ENCODE measurements around the gene CAPN14. TPM values are rescaled to one million over a fixed set of nuclear protein-coding genes. Genes with fewer than 3 reads are reported as not detected.

The CAPN14 gene
- total and polyA plus RNA-seq, 2 experiments from 2014 or later: 0.06 to 0.33 TPM

DNA sequence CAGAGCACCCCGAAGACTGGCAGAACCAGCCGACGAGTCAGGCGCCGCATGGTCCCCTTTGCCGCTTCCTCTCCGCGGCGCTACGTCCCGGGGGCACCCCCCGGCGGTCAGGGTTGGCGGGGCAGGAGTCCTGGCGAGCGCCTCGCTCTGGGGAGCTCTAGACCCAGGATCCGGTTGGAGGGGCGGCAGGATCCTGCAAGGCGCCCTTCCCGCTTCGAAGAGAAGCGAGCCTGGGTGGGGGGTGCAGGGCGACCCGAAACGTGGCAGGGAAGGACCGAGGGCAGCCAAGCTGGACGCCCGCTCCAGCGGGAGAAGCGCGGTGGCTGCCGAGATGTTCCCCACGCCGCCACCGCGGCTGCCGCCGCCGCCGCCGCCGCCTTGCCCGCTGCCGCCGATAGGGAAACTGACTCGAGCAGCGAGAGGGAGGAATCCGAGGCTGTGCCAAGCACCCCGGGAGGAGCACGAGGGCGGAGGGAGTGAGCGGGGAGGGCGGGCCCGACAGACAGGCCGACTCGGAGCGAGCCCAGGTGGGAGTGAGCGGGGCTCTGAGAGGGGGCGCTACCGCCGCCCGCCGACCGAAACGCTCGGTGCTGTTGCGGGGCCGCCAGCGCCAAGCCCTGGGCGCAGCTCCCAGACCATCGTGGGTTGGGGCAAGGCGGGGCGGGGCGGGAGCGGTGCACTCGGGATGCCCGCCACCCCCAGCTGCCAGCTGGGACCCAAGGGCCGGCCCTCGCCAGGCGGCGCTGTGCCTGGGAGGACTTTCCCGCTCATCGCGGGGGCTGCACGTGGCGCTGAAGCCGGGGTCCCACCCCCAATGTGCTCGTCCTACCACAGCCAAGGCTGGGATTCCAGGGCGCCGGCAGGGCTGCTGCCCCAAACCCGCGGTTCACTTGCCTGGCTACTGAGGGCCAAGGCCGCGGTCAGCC lies 79.0 kb downstream of the CAPN14 start, which contains the start of gene GALNT14:
TSS of gene GALNT14 (minus strand) at position 404 of the 926 bp plus-strand sequence. CDS start at position 50, 354 bp downstream.
- TF ChIP-seq, protein P1, sequence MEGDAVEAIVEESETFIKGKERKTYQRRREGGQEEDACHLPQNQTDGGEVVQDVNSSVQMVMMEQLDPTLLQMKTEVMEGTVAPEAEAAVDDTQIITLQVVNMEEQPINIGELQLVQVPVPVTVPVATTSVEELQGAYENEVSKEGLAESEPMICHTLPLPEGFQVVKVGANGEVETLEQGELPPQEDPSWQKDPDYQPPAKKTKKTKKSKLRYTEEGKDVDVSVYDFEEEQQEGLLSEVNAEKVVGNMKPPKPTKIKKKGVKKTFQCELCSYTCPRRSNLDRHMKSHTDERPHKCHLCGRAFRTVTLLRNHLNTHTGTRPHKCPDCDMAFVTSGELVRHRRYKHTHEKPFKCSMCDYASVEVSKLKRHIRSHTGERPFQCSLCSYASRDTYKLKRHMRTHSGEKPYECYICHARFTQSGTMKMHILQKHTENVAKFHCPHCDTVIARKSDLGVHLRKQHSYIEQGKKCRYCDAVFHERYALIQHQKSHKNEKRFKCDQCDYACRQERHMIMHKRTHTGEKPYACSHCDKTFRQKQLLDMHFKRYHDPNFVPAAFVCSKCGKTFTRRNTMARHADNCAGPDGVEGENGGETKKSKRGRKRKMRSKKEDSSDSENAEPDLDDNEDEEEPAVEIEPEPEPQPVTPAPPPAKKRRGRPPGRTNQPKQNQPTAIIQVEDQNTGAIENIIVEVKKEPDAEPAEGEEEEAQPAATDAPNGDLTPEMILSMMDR (IDR thresholded peaks at IDR 0.05; ENCODE audit: poor library complexity): peak; percentile 65
- no peak for TF ChIP-seq EZH2 (IDR thresholded peaks at IDR 0.05; ENCODE audit: borderline replicate concordance)
- Histone ChIP-seq H3K4me1 (ENCODE audit: insufficient read depth) (peaks cover 4% of the 10 kb centered on the region), H4K20me1 (ENCODE audit: insufficient read depth, poor library complexity, severe bottlenecking) (no peaks in the 10 kb centered on the region), H3K9me3 (ENCODE audit: low read depth) (no peaks in the 10 kb centered on the region), H2AFZ (peak within 1 kb of the TSS; percentile 91), H3K36me3 (replicated peaks; ENCODE audit: insufficient read depth, low read depth) (no peaks in the 10 kb centered on the region), H3K4me2 (peak within 1 kb of the TSS; percentile 99), H3K4me3 (peak within 1 kb of the TSS; percentile 49), H3K79me2 (no peaks in the 10 kb centered on the region), H3K27ac (no peak within 1 kb of the TSS), H3K9me2 (replicated peaks; ENCODE audit: insufficient read depth) (no peaks in the 10 kb centered on the region), H3K27me3 (peaks cover 86% of the 10 kb centered on the region)
- 2% methylated on average over 64 of the region's 95 CpGs for WGBS (ENCODE audit: low lambda C conversion rate, missing lambda C conversion rate)
- peak; percentile 81 for DNase-seq (ENCODE audit: low spot score)

GRCh38 chr2:31137211-31138036 lies 79.9 kb downstream of the CAPN14 start:
- peak overlapping the region; percentile 99 for H3K4me2 ChIP-seq
- peak; percentile 79 for TF ChIP-seq EZH2 (IDR thresholded peaks at IDR 0.05; ENCODE audit: borderline replicate concordance)
- TF ChIP-seq EZH2phosphoT487 (IDR thresholded peaks at IDR 0.05; ENCODE audit: low read depth, severe bottlenecking, unreplicated experiment): no peak
- TF ChIP-seq, protein P1 (IDR thresholded peaks at IDR 0.05; ENCODE audit: poor library complexity): peak; percentile 4

GRCh38 chr2:31136732-31137131 lies 80.6 kb downstream of the CAPN14 start:
- H3K9me2 ChIP-seq (replicated peaks; ENCODE audit: insufficient read depth): no peaks in the 10 kb centered on the region
- DNase-seq (ENCODE audit: low spot score): no peak
- no peak for TF ChIP-seq EZH2phosphoT487 (IDR thresholded peaks at IDR 0.05; ENCODE audit: low read depth, severe bottlenecking, unreplicated experiment)
- TF ChIP-seq, protein P1 (IDR thresholded peaks at IDR 0.05; ENCODE audit: poor library complexity): no peak
- TF ChIP-seq EZH2 (IDR thresholded peaks at IDR 0.05; ENCODE audit: borderline replicate concordance): no peak
- H4K20me1 ChIP-seq (ENCODE audit: insufficient read depth, poor library complexity, severe bottlenecking): no peaks in the 10 kb centered on the region
- H3K79me2 ChIP-seq: no peaks in the 10 kb centered on the region
- H2AFZ ChIP-seq: no peak overlapping the region
- H3K27me3 ChIP-seq: peaks cover 83% of the 10 kb centered on the region
- peaks cover 4% of the 10 kb centered on the region for H3K4me1 ChIP-seq (ENCODE audit: insufficient read depth)
- H3K27ac ChIP-seq: no peak overlapping the region
- H3K4me2 ChIP-seq: peak overlapping the region; percentile 99
- H3K36me3 ChIP-seq (replicated peaks; ENCODE audit: insufficient read depth, low read depth): no peaks in the 10 kb centered on the region
- no peak overlapping the region for H3K4me3 ChIP-seq
- WGBS (ENCODE audit: low lambda C conversion rate, missing lambda C conversion rate): 72% methylated on average over 10 of the region's 10 CpGs
- no peaks in the 10 kb centered on the region for H3K9me3 ChIP-seq (ENCODE audit: low read depth)

More at GRCh38 chr2:31137211-31138036, 79.9 kb downstream of the CAPN14 start:
- peak overlapping the region; percentile 91 for H2AFZ ChIP-seq
- H3K9me2 ChIP-seq (replicated peaks; ENCODE audit: insufficient read depth): no peaks in the 10 kb centered on the region
- H3K4me3 ChIP-seq: peak overlapping the region; percentile 49
- H3K36me3 ChIP-seq (replicated peaks; ENCODE audit: insufficient read depth, low read depth): no peaks in the 10 kb centered on the region
- no peaks in the 10 kb centered on the region for H4K20me1 ChIP-seq (ENCODE audit: insufficient read depth, poor library complexity, severe bottlenecking)
- peaks cover 4% of the 10 kb centered on the region for H3K4me1 ChIP-seq (ENCODE audit: insufficient read depth)
- peaks cover 86% of the 10 kb centered on the region for H3K27me3 ChIP-seq
- H3K27ac ChIP-seq: no peak overlapping the region
- 1% methylated on average over 65 of the region's 72 CpGs for WGBS (ENCODE audit: low lambda C conversion rate, missing lambda C conversion rate)
- no peaks in the 10 kb centered on the region for H3K9me3 ChIP-seq (ENCODE audit: low read depth)
- peak; percentile 15 for DNase-seq (ENCODE audit: low spot score)
- no peaks in the 10 kb centered on the region for H3K79me2 ChIP-seq
